Measurements from ENCODE around the gene DGLUCY. TPM values are rescaled to one million over a fixed set of nuclear protein-coding genes. Genes with fewer than 3 reads are reported as not detected.

Gene DGLUCY, protein sequence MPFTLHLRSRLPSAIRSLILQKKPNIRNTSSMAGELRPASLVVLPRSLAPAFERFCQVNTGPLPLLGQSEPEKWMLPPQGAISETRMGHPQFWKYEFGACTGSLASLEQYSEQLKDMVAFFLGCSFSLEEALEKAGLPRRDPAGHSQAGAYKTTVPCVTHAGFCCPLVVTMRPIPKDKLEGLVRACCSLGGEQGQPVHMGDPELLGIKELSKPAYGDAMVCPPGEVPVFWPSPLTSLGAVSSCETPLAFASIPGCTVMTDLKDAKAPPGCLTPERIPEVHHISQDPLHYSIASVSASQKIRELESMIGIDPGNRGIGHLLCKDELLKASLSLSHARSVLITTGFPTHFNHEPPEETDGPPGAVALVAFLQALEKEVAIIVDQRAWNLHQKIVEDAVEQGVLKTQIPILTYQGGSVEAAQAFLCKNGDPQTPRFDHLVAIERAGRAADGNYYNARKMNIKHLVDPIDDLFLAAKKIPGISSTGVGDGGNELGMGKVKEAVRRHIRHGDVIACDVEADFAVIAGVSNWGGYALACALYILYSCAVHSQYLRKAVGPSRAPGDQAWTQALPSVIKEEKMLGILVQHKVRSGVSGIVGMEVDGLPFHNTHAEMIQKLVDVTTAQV
- total RNA-seq (2022; extraction: Qiagen RNA extraction; ENCODE audit: low read depth): 19.6 to 22.2 TPM (median 20.0 TPM) in 5 replicates

DNA sequence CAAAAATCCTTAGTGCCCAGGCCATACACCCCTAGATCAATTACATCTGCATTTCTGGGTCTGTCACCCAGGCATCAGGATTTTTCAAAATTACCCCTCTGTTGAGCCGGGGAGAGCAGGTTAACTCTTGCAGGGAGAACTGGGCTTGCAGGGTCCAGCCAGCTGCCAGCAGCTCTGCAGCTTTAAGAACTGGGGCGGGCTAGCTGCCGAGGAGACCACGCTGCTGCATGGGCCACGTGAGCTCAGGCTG, at the start of gene DGLUCY:
Gene DGLUCY, plus strand, starts transcription at position 245 of the 250 bp plus-strand sequence. CDS start 46,222 bp downstream, outside the sequence.

DNA sequence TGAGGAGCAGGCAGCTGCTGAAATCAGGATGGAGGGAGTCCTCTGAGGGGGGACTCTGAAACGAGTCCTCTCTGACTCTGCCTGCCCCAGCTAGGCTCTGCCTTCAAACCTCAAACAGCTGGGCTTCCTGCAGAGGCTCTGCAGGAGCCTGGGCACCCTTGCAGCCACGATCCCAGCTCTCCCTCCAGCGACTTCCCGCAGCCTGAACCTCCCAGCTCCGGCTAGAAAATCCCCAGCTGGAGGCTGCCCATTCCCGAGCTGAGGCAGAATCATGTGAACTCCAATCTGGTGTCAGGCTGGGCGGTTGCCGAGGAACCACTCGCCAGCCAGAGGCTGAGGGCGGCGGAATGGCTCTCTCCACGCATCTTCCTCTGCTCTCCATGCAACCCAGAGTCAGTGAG, 130.6 kb downstream of the DGLUCY start, which contains the start of gene GPR68:
Gene GPR68, minus strand, starts transcription at position 204 of the 401 bp plus-strand sequence. CDS start 9,654 bp downstream, outside the sequence.

Other genes with a start within 250 kb of the DGLUCY start
- 3.6 to 6.6 TPM (median 5.2 TPM) in 5 replicates for gene RPS6KA5, start 53.4 kb upstream of the DGLUCY start, total RNA-seq (2022; extraction: Qiagen RNA extraction; ENCODE audit: low read depth)
- 0.06 to 0.16 TPM (median 0.12 TPM) in 4 of 5 replicates, not detected in the other for gene GPR68, start 130.6 kb downstream of the DGLUCY start, total RNA-seq (2022; extraction: Qiagen RNA extraction; ENCODE audit: low read depth)

All from A549 treated with GW870086 at 1 μM for 4 hours (cell line).